Fibroblast of pulmonary artery (primary cell): ENCODE measurements around the gene DPP6.

Experiments used
- DNase-seq: peaks from one replicate; pipeline ENCODE4 v3.0.0-alpha.2; 2010; ENCODE audit warnings: low read depth
- H3K4me3 ChIP-seq: replicated peaks from 2 replicates; pipeline ENCODE4 v1.5.1; 2011; ENCODE audit warnings: low read depth, mild to moderate bottlenecking, control low read depth, low read length, moderate library complexity
- TF ChIP-seq, protein P1 (sequence below): IDR thresholded peaks from 2 replicates; pipeline ENCODE4 v1.5.1; 2011; ENCODE audit warnings: mild to moderate bottlenecking, control low read depth, low read length, inconsistent platforms; ENCODE audit errors: missing control alignments

The DPP6 gene

DNA sequence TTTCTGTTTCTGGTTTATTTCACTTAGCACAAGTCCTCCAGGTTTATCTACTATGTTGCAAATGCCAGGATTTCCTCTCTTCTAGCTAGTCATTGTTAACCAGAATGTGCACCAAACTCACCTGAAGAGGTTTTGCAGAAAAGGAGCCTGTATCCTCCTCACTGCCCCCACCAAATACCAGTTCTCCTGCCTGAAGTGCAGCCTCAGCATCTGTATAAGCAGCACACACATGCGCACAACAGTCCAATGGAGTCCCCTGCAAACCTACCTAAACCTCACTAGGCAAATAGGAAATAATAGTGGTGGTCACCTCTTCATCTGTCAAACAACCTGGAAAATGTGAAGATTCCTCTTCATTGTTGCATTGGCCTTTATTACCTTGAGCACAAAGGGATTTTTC lies 712.9 kb downstream of the DPP6 start:
- TF ChIP-seq, protein P1, sequence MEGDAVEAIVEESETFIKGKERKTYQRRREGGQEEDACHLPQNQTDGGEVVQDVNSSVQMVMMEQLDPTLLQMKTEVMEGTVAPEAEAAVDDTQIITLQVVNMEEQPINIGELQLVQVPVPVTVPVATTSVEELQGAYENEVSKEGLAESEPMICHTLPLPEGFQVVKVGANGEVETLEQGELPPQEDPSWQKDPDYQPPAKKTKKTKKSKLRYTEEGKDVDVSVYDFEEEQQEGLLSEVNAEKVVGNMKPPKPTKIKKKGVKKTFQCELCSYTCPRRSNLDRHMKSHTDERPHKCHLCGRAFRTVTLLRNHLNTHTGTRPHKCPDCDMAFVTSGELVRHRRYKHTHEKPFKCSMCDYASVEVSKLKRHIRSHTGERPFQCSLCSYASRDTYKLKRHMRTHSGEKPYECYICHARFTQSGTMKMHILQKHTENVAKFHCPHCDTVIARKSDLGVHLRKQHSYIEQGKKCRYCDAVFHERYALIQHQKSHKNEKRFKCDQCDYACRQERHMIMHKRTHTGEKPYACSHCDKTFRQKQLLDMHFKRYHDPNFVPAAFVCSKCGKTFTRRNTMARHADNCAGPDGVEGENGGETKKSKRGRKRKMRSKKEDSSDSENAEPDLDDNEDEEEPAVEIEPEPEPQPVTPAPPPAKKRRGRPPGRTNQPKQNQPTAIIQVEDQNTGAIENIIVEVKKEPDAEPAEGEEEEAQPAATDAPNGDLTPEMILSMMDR = no peak
- DNase-seq = no peak
- H3K4me3 ChIP-seq = no peak overlapping the region

DNA sequence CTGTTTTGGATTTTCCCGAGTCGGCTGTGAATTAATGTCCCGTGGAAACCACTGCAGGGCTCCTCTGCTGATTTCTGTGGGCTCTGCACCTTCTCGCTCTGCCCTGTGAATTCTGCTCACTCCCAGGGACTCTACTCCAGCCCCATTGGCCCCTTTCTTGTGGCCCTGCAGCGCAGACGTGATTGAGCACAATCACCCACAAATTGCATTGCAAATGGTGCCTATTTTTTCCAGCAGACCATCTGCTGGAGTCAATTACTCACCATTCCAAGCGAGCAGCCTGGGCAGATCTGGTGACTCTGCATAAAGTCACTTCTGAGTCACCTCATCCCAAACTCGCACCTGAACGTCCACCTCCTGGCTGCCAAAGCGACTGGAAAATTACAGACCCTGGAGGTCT lies 714.9 kb downstream of the DPP6 start:
- H3K4me3 ChIP-seq = no peak overlapping the region
- DNase-seq = no peak
- TF ChIP-seq, protein P1 = no peak

DNA sequence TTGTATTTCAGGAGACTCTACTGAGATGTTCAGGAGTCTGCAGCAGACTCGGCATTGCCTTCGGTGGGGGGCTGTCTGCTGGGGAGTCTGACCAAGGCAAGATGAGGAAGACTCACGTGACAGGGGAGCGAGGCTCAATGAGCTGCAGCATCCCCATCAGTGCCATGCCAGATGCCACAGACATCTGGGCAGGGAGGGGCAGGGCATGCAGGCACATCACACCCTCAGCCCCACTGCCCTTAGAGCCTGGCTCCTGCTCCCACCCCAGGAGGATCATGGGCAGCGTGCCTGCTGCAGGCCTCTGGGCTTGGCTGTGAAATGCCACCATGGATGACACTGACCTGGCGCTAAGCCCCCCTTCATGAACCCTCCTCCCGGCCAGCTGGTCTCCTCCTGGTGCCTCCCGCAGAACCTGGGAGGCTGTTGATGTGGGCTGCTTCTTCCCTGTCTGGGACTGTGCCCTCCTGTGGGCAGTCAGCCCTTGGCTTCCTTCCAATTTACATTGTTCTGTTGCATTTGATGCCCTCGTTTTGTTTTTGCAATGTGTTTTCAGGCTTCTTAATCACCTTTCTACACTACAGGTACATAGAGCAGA lies 715.7 kb downstream of the DPP6 start:
- TF ChIP-seq, protein P1 = no peak
- DNase-seq = no peak
- no peak overlapping the region for H3K4me3 ChIP-seq

DNA sequence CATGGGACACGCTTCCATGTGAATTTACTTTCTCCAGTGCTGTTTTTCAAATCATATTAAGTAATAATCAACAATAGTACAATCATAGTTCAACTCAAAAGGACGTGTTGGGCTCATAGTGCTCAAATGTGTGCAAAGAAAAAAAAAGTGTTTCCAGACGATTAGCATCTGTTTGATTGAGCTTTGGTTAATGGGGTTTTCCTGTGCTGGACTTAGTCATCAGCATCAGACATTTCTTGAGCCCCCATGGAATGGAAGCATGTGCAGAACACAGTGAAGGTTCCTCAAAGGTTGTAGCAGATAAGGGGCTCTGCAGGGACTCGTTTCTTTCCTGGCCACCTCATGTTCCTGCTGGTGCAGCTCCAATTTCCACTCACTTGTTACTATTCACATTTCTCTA lies 716.8 kb downstream of the DPP6 start:
- TF ChIP-seq, protein P1 = no peak
- no peak for DNase-seq
- no peak overlapping the region for H3K4me3 ChIP-seq

DNA sequence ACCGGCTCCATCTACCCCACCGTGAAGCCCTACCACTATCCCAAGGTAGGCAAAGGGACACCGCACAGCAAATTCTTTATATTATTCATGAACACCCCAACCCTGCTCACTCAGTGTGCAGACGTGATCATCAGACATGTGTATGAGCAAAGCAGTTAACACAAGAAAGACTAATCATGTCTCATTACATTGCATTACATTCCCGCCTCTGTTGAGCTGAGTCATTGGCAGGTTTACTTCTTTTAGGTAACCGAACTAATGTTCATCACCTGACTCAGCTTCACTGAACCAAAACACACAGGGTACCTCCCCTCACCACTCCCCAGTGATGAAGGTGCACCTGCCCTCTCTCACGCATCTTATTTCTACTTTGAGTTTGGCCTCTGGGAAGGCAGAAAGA lies 717.3 kb downstream of the DPP6 start:
- no peak overlapping the region for H3K4me3 ChIP-seq
- TF ChIP-seq, protein P1 = no peak

DNA sequence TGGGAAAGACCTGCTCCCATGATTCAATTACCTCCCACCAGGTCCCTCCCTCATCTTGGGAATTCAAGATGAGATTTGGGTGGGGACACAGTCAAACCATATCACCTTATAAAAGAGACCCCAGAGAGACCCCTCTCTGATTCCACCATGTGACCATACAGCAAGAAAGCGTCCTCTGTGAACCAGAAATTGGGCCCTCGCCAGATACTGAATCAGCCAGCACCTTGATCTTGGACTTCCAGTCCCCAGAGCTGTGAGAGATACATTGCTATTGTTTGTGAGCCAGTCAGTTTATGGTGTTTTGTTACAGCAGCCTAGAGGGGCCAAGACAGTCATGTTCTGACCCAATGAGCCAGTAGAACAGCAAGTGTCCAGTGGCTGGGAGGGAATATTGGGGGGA lies 718.2 kb downstream of the DPP6 start:
- DNase-seq = no peak

More for the DNA sequence above, 717.3 kb downstream of the DPP6 start:
- no peak for DNase-seq

DNA sequence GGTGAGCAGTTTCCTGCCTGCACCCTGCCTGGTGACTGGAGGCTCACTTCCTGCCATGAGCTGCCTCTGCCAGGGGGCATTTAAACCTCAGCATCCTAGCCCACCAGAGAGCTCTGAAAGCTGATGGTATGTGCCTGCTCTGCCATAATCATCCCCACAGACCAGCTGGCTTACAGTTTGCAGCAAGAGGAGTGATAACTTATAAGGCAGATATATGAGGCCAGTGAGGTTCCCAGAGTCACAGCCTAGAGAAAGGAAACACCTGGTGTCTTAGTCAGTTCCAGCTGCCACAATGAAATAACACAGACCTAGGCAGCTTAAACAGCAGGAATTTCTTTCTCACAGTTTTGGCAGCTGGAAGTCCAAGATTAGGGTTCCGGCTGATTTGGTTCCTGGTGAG lies 718.8 kb downstream of the DPP6 start:
- TF ChIP-seq, protein P1 = no peak
- DNase-seq = no peak
- no peak overlapping the region for H3K4me3 ChIP-seq

More for the DNA sequence above, 718.2 kb downstream of the DPP6 start:
- TF ChIP-seq, protein P1 = no peak
- H3K4me3 ChIP-seq = no peak overlapping the region
